ENCODE results near the gene COX6B1. TPM values are rescaled to one million over a fixed set of nuclear protein-coding genes. Genes with fewer than 3 reads are reported as not detected.

Gene COX6B1
- total RNA-seq, 1 experiment from 2014 or later, result 496 TPM

GRCh38 chr19:35639321-35639639, 8.8 kb upstream of the COX6B1 start:
- ATAC-seq, result no peak
- no peak overlapping the region for H2AFZ ChIP-seq (ENCODE audit: low read depth, low read length, poor library complexity, severe bottlenecking)
- TF ChIP-seq JUND (IDR thresholded peaks at IDR 0.05) (no peak), EZH2phosphoT487 (IDR thresholded peaks at IDR 0.05; ENCODE audit: borderline replicate concordance) (no peak), POLR2AphosphoS5 (IDR thresholded peaks at IDR 0.05; ENCODE audit: low read depth, low read length) (no peak), YY1 (IDR thresholded peaks at IDR 0.05; ENCODE audit: extremely low read depth, insufficient replicate concordance, low read depth, low read length) (no peak), FOSL1 (IDR thresholded peaks at IDR 0.05; ENCODE audit: low read depth) (no peak), ELF1 (IDR thresholded peaks at IDR 0.05; ENCODE audit: borderline replicate concordance, low read depth) (no peak), EGR1 (IDR thresholded peaks at IDR 0.05; ENCODE audit: low read depth) (no peak), ATF3 (IDR thresholded peaks at IDR 0.05) (no peak), POLR2A (IDR thresholded peaks at IDR 0.05; ENCODE audit: borderline replicate concordance, extremely low read depth, insufficient read depth, insufficient read length) (no peak), MAX (IDR thresholded peaks at IDR 0.05) (no peak), EZH2 (IDR thresholded peaks at IDR 0.05) (no peak), RAD21 (IDR thresholded peaks at IDR 0.05; ENCODE audit: low read depth) (no peak), SP1 (IDR thresholded peaks at IDR 0.05; ENCODE audit: low read depth) (no peak), ZBTB33 (IDR thresholded peaks at IDR 0.05; ENCODE audit: extremely low read depth, insufficient replicate concordance, low read length) (no peak), CEBPB (IDR thresholded peaks at IDR 0.05; ENCODE audit: low read depth) (no peak), CBX3 (IDR thresholded peaks at IDR 0.05; ENCODE audit: low read depth) (no peak), TCF7L2 (IDR thresholded peaks at IDR 0.05; ENCODE audit: borderline replicate concordance, extremely low read depth, insufficient read depth, insufficient read length) (no peak), ZFX (IDR thresholded peaks at IDR 0.05) (no peak)
- TF ChIP-seq, protein P1, sequence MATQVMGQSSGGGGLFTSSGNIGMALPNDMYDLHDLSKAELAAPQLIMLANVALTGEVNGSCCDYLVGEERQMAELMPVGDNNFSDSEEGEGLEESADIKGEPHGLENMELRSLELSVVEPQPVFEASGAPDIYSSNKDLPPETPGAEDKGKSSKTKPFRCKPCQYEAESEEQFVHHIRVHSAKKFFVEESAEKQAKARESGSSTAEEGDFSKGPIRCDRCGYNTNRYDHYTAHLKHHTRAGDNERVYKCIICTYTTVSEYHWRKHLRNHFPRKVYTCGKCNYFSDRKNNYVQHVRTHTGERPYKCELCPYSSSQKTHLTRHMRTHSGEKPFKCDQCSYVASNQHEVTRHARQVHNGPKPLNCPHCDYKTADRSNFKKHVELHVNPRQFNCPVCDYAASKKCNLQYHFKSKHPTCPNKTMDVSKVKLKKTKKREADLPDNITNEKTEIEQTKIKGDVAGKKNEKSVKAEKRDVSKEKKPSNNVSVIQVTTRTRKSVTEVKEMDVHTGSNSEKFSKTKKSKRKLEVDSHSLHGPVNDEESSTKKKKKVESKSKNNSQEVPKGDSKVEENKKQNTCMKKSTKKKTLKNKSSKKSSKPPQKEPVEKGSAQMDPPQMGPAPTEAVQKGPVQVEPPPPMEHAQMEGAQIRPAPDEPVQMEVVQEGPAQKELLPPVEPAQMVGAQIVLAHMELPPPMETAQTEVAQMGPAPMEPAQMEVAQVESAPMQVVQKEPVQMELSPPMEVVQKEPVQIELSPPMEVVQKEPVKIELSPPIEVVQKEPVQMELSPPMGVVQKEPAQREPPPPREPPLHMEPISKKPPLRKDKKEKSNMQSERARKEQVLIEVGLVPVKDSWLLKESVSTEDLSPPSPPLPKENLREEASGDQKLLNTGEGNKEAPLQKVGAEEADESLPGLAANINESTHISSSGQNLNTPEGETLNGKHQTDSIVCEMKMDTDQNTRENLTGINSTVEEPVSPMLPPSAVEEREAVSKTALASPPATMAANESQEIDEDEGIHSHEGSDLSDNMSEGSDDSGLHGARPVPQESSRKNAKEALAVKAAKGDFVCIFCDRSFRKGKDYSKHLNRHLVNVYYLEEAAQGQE (IDR thresholded peaks at IDR 0.05; ENCODE audit: low read depth), result no peak
- peaks cover 0 to 24% of the 10 kb centered on the region in 2 experiments; a peak in 1 of 4 replicates for H3K4me1 ChIP-seq (ENCODE audit: control insufficient read depth in 1 of 2, insufficient read depth in 2 of 2, low read length in 2 of 2)
- H3K36me3 ChIP-seq (ENCODE audit: control insufficient read depth in 1 of 2, insufficient read depth in 2 of 2, low read length in 2 of 2), result peaks cover 9 to 16% of the 10 kb centered on the region in 2 experiments; a peak in 2 of 4 replicates
- no peak overlapping the region for H3K4me2 ChIP-seq (ENCODE audit: low read length)
- no peak overlapping the region for H3K4me3 ChIP-seq (replicated peaks in 1 of 2; ENCODE audit: low read depth in 1 of 2, low read length in 2 of 2)
- CTCF ChIA-PET, result no interaction called here
- no peaks in the 10 kb centered on the region for H4K20me1 ChIP-seq (ENCODE audit: insufficient read depth)
- H3K27ac ChIP-seq (ENCODE audit: low read depth, low read length), result no peak overlapping the region
- intact Hi-C loops (cut with micrococcal nuclease), result no loop called here
- POLR2A ChIA-PET, result interaction anchor here (0.6 kb wide), 1 partner anchor 264 kb away, joined by 5 read pairs; no protein-coding TSS in a partner anchor
- no peak for DNase-seq (ENCODE audit: low read depth, low spot score)
- no TSS peak for BruUV-seq (replicated peaks)
- no peaks in the 10 kb centered on the region for H3K79me2 ChIP-seq (ENCODE audit: insufficient read depth, low read length)
- H3K9ac ChIP-seq (ENCODE audit: low read length), result no peak overlapping the region
- no peaks in the 10 kb centered on the region for H3K9me3 ChIP-seq (ENCODE audit: control insufficient read depth in 1 of 2, insufficient read depth in 1 of 2, low read depth in 1 of 2, low read length in 2 of 2)
- RAD21 ChIA-PET (ENCODE audit: low non-redundant PET in 1 of 2, low total read pairs in 2 of 2, uncharacterized antibody in 2 of 2, unreplicated experiment in 2 of 2), result no interaction called here
- no peaks in the 10 kb centered on the region for H3K9me2 ChIP-seq (ENCODE audit: insufficient read depth)
- H3K27me3 ChIP-seq (ENCODE audit: insufficient read depth, low read length), result no peaks in the 10 kb centered on the region

All from HCT116 (cell line).